IPS-18a (cell line): Measurements from ENCODE around the gene GMDS.

Experiments
- H3K27ac ChIP-seq: one replicate; pipeline ENCODE4 v1.5.1; 2013; ENCODE audit warnings: low read length
- H3K27me3 ChIP-seq: one replicate; pipeline ENCODE4 v1.6.1; 2013; ENCODE audit warnings: mild to moderate bottlenecking, low read length; ENCODE audit not compliant: control insufficient read depth, insufficient read depth
- H3K36me3 ChIP-seq: one replicate; pipeline ENCODE4 v1.6.1; 2013; ENCODE audit warnings: low read depth, low read length; ENCODE audit not compliant: control insufficient read depth
- H3K4me1 ChIP-seq: one replicate; pipeline ENCODE4 v1.6.1; 2013; ENCODE audit warnings: low read depth, low read length; ENCODE audit not compliant: control insufficient read depth
- H3K4me3 ChIP-seq: one replicate; pipeline ENCODE4 v1.5.1; 2013; ENCODE audit warnings: low read length
- H3K9ac ChIP-seq: one replicate; pipeline ENCODE4 v1.6.1; 2013; ENCODE audit warnings: mild to moderate bottlenecking, low read length, moderate library complexity
- H3K9me3 ChIP-seq: one replicate; pipeline ENCODE4 v1.6.1; 2013; ENCODE audit warnings: low read depth, low read length; ENCODE audit not compliant: control insufficient read depth

GMDS gene

DNA sequence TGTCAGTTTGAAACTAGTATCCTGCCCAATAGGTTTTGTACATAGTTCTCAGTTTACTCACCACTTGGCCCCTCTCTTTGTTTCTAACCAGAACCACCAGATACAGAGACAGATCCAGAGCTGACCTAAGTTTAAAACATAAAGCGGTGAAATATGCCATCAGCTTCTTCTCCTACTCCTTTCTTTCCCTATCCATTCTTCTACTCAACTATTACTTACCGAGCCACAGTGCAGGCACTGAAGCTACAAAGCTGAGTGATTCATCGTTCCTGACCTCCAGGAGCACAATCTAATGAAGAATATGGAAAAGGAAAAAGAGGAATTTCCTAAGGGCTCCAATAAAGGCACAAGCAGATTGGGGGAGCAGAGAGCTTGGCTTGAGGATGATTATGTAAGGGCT, 349.7 kb downstream of the GMDS start:
- no peaks in the 10 kb centered on the region for H3K4me1 ChIP-seq
- no peak overlapping the region for H3K9ac ChIP-seq
- no peaks in the 10 kb centered on the region for H3K36me3 ChIP-seq
- H3K27ac ChIP-seq = no peak overlapping the region
- H3K9me3 ChIP-seq = no peaks in the 10 kb centered on the region
- H3K27me3 ChIP-seq = no peaks in the 10 kb centered on the region
- H3K4me3 ChIP-seq = no peak overlapping the region

DNA sequence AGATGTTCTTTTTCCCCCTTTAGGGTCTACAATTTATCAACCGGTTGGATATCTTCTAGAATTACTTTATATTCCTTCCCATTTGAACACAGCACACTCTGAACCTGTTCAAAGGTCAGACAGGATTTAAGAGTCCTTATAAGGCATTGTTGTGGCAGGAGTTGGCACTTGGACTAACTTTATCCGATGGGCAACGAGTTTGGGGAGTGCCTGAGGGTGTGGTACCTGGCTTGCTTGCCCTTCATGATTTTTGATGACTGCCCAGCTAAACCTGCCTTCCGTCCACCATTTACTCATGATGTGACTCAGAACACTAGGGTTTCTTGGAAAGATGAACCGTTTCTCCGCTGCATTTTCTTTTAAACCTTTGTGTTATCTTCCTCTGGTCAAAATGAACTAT, 350.5 kb downstream of the GMDS start:
- H3K27ac ChIP-seq = no peak overlapping the region
- H3K4me3 ChIP-seq = no peak overlapping the region
- H3K9me3 ChIP-seq = no peaks in the 10 kb centered on the region
- H3K4me1 ChIP-seq = no peaks in the 10 kb centered on the region
- H3K36me3 ChIP-seq = no peaks in the 10 kb centered on the region
- no peaks in the 10 kb centered on the region for H3K27me3 ChIP-seq
- H3K9ac ChIP-seq = no peak overlapping the region

DNA sequence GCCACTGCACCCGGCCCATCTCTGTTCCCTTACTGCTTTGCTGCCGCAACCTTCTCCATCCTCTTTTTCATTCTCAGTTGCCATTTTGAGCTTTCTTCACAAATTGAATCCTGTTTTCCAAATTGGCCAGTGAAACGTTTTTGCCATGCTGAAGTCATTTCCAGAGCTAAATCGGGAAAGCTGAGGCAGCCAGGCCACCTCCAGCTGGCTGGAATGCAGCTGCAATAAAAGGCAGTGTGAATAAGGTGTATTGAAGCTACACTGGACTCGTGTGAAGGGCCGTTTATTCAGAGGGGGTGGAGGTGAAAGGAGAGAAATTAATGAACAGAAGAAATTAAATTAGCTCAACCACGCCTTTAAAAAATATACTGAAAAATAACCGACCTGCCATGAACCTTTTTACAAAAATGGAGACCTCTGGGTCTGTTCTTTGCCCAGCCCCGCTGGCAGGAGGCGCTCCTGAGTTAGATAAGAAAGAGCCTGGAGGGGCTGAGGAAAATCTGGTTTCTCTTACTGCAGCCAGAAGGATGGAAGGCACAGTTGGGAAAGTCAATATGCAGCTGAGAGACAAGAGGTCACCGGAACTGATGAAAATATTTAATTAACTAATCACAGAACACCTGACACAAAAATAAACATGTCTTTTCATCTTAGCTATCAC, 351.8 kb downstream of the GMDS start:
- Histone ChIP-seq H3K4me3 (no peak overlapping the region), H3K27me3 (no peaks in the 10 kb centered on the region), H3K36me3 (no peaks in the 10 kb centered on the region), H3K27ac (no peak overlapping the region), H3K4me1 (no peaks in the 10 kb centered on the region), H3K9ac (no peak overlapping the region), H3K9me3 (no peaks in the 10 kb centered on the region)

DNA sequence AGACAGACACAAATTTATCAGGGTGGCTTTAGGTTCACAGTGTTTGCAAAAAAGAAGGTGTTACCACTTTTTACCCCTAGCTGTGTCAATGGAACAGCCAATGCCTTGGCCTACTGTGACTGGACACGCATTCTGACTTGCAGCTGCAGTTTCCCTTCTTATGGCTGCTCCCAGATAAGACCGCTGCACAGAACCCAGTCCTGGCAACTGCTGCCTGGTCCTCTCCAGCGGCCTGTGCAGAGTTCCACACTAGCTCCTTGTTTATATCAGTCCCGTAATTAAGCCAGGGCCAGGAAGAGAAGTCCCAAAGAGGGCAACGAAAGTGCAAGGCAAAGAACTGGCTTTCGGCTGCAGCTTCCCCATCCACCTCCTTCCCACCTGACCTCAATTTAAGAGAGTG, 352.7 kb downstream of the GMDS start:
- no peaks in the 10 kb centered on the region for H3K9me3 ChIP-seq
- no peaks in the 10 kb centered on the region for H3K4me1 ChIP-seq
- no peaks in the 10 kb centered on the region for H3K27me3 ChIP-seq
- H3K4me3 ChIP-seq = no peak overlapping the region
- H3K9ac ChIP-seq = no peak overlapping the region
- no peak overlapping the region for H3K27ac ChIP-seq
- no peaks in the 10 kb centered on the region for H3K36me3 ChIP-seq

DNA sequence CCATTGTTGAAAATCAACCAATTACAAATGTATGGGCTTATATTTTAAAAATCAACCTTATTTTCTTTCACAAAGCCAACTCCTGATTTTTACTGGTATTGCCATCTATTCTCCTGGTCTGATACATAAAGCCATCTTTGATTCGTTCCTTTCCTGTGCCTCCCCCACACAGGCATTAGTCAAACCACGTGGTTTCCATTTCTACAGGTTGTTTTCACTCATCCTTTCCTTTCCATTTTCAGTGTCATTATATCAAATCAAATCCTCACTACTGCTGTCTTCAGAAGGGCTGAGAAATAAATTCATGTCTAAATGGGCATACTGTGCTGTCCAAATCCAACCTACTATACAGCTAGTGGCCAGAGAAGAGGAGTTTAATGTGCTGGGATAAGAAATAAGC, 354.4 kb downstream of the GMDS start:
- H3K4me3 ChIP-seq = no peak overlapping the region
- H3K27me3 ChIP-seq = no peaks in the 10 kb centered on the region
- H3K9ac ChIP-seq = no peak overlapping the region
- no peaks in the 10 kb centered on the region for H3K36me3 ChIP-seq
- no peaks in the 10 kb centered on the region for H3K4me1 ChIP-seq
- no peaks in the 10 kb centered on the region for H3K9me3 ChIP-seq
- no peak overlapping the region for H3K27ac ChIP-seq

DNA sequence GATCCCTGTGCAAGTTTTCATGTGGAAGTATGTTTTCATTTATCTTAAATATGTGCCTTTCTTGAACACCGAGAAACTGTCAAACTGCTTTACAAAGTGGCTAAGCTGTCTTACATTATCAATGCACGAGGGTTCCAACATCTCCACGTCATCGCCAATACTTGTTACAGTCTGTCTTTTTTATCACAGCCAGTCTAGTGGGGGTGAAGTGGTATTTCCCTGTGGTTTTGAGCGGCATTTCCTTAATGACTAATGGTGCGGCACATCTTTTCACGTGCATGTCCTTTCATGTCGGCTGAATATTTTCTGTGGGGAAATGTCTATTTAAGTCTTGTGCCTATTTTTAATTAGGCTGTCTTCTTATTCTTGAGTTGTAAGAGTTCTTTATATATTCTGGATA, 355.3 kb downstream of the GMDS start:
- Histone ChIP-seq H3K9ac (no peak overlapping the region), H3K9me3 (no peaks in the 10 kb centered on the region), H3K36me3 (no peaks in the 10 kb centered on the region), H3K4me3 (no peak overlapping the region), H3K4me1 (no peaks in the 10 kb centered on the region), H3K27ac (no peak overlapping the region), H3K27me3 (no peaks in the 10 kb centered on the region)

DNA sequence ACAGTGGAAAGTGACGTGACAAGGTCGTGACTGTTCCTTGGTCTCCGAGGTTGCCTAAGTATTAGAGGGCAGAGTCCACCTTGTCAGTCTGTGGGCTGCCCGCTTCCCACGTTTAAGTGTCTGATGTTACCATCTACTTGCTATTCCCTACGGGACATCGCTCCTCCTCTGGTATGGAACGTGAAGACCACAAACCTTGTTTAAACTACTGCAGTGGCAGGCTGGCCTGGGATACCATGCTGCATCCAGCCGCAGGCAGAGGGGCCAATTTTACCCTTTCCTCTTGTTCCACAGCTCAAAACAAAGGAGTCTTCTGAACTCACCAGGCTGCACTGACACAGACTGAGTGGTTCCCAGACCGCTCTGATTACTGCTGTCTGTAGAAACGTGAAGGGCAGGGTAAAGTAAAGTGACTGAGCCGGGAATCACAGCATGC, 359.8 kb downstream of the GMDS start:
- Histone ChIP-seq H3K4me3 (no peak overlapping the region), H3K9me3 (no peaks in the 10 kb centered on the region), H3K4me1 (no peaks in the 10 kb centered on the region), H3K36me3 (no peaks in the 10 kb centered on the region), H3K27ac (no peak overlapping the region), H3K9ac (no peak overlapping the region), H3K27me3 (no peaks in the 10 kb centered on the region)

DNA sequence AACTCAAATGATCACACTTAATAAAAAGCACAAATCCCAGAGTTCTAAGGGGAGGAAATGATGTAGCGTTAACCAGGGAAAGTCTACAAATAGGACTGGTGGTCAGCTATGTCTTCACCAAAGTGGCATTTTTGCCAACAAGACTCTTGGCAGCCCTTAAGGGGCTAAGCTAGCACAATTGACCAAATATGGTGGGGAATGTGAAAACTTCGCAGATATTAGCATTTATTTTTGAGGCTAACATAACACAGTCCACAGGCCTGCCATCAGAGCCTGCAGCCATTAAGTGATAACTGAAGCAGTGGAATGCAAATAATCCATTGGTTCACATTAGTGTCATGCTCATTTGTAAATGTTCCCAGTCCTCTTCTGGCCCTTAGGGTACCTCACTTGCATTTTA, 361.1 kb downstream of the GMDS start:
- Histone ChIP-seq H3K27ac (no peak overlapping the region), H3K9me3 (no peaks in the 10 kb centered on the region), H3K4me1 (no peaks in the 10 kb centered on the region), H3K9ac (no peak overlapping the region), H3K27me3 (no peaks in the 10 kb centered on the region), H3K4me3 (no peak overlapping the region), H3K36me3 (no peaks in the 10 kb centered on the region)

DNA sequence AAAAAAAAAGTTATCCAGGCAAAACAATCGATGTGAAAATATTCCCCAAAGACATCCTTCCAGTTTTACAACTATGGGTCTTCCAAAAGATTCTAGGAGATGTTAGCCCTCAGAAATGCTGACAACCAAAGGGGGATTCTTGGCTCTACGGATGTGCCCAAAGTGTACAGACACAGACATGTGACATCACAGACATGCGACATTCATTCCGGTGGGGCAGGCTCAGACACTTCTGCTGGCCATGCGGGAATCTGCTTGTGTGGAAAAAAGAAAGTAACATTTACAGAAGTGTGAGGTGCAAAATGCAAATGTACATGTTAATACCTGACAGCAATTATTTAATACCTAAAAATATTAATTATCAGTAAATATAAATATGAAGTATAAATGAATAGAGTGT, 367.1 kb downstream of the GMDS start:
- Histone ChIP-seq H3K4me1 (no peaks in the 10 kb centered on the region), H3K27ac (no peak overlapping the region)

DNA sequence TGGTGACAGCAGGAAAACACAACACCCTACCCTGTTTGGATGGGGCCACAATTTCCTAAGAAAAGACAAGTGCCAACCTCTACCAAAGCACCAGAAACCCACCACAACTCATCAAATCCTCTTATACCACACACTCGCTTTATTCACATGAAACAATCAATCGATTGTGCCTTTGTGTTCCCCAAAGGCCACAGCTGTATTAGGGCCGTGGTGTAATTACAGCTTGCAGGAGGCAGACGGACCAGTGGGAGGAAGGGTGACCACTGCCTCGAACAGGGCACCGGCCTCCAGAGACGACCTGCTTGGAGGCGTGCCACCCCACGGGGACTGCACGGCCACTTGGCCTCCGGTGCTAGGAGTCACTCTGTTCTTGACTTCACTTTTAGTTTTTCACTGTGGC, 371.6 kb downstream of the GMDS start:
- H3K27ac ChIP-seq = no peak overlapping the region
- H3K36me3 ChIP-seq = no peaks in the 10 kb centered on the region
- H3K4me1 ChIP-seq = peaks cover 40% of the 10 kb centered on the region
- H3K9me3 ChIP-seq = no peaks in the 10 kb centered on the region
- H3K27me3 ChIP-seq = no peaks in the 10 kb centered on the region
- no peak overlapping the region for H3K9ac ChIP-seq
- no peak overlapping the region for H3K4me3 ChIP-seq

More for the DNA sequence above, 367.1 kb downstream of the GMDS start:
- Histone ChIP-seq H3K36me3 (no peaks in the 10 kb centered on the region), H3K9me3 (no peaks in the 10 kb centered on the region), H3K9ac (no peak overlapping the region), H3K27me3 (no peaks in the 10 kb centered on the region), H3K4me3 (no peak overlapping the region)

DNA sequence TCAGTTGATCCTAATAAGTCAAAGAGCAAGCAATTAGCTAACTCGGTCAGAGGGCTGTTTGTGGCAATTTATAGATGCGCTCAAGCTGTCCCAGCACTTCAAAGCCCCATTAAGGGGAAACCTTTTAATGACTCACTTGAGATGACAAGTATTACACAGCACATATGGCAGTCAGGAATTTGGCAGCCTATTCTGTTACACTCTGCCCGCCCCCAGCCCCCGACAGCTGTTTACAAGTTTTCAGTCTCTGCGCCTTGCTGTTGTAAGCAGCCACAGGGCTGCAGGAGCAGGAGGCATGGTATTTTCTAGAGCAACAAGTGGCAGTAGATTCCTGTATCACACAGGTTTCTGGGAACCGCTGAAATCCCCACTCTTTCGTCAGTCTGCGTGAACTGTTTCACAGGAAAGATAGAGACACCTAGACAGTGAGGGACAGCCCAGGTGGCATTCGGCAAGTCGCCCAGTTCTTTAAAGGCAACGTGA, 372.7 kb downstream of the GMDS start:
- peaks cover 40% of the 10 kb centered on the region for H3K4me1 ChIP-seq
- H3K4me3 ChIP-seq = no peak overlapping the region
- no peaks in the 10 kb centered on the region for H3K9me3 ChIP-seq
- H3K36me3 ChIP-seq = no peaks in the 10 kb centered on the region
- H3K27ac ChIP-seq = no peak overlapping the region
- no peak overlapping the region for H3K9ac ChIP-seq
- H3K27me3 ChIP-seq = no peaks in the 10 kb centered on the region

DNA sequence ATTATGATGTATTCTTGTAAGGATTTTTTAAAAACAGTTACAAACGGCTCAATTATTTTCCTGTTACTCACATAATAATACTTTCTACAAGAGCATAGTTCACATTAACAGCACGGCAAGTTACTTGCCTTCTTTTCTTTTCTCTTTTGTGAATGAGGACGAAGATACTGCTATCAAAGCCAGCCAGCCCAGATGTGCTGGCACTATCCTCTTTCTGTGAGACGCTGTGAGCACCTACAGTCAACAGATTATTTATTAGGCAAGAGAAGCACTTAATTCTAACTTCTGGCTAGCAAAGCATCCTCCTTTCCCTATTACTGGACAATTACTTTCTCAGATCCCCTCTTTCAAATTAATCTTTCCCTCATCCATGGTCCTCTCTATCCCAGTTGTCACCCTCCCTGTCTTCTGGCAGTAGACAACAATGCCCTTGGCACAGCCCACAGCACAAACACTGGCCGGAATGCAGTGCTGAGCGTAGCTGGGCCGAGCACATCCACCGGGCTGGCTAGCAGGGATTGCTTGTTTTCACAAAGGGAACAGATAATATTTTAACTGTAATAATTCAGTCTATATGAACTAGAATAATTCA, 373.6 kb downstream of the GMDS start:
- H3K4me3 ChIP-seq = no peak overlapping the region
- H3K9ac ChIP-seq = no peak overlapping the region
- no peaks in the 10 kb centered on the region for H3K27me3 ChIP-seq
- H3K36me3 ChIP-seq = no peaks in the 10 kb centered on the region
- no peak overlapping the region for H3K27ac ChIP-seq
- H3K9me3 ChIP-seq = no peaks in the 10 kb centered on the region
- peaks cover 40% of the 10 kb centered on the region for H3K4me1 ChIP-seq
